HEK293 (cell line): ENCODE results near the gene MARCHF9.

Experiments
- GFI1B ChIP-seq: fragments of 450-650 bp; formaldehyde crosslinking; IDR thresholded peaks from 2 replicates; pipeline ENCODE4 v1.5.1; 2016; ENCODE audit warnings: missing biosample characterization, missing genetic modification characterization
- GLI2 ChIP-seq: fragments of 450-650 bp; formaldehyde crosslinking; IDR thresholded peaks from 2 replicates; pipeline ENCODE4; 2017; ENCODE audit warnings: missing biosample characterization, missing genetic modification characterization, low read depth, borderline replicate concordance
- HOXC10 ChIP-seq: sonication (generic); formaldehyde crosslinking; IDR thresholded peaks from 2 replicates; pipeline ENCODE4 v1.8.1; 2023; ENCODE audit warnings: mild to moderate bottlenecking, missing genetic modification reagents
- KLF1 ChIP-seq: fragments of 450-650 bp; formaldehyde crosslinking; IDR thresholded peaks from 2 replicates; pipeline ENCODE4 v1.5.1; 2016; ENCODE audit warnings: missing biosample characterization, missing genetic modification characterization
- KLF10 ChIP-seq: fragments of 450-650 bp; IDR thresholded peaks from 2 replicates; pipeline ENCODE4 v1.5.1; 2018; ENCODE audit warnings: missing biosample characterization, mild to moderate bottlenecking, missing genetic modification characterization
- ZIC2 ChIP-seq: fragments of 450-650 bp; formaldehyde crosslinking; IDR thresholded peaks from 2 replicates; pipeline ENCODE4 v1.5.1; 2016; ENCODE audit warnings: missing biosample characterization, missing genetic modification characterization
- ZNF121 ChIP-seq: fragments of 450-650 bp; formaldehyde crosslinking; IDR thresholded peaks from 2 replicates; pipeline ENCODE4 v1.5.1; 2016; ENCODE audit warnings: missing biosample characterization, missing genetic modification characterization
- ZNF133 ChIP-seq: fragments of 450-650 bp; formaldehyde crosslinking; IDR thresholded peaks from 2 replicates; pipeline ENCODE4 v1.5.1; 2016; ENCODE audit warnings: missing biosample characterization, missing genetic modification characterization
- ZNF184 ChIP-seq: fragments of 450-650 bp; IDR thresholded peaks from 2 replicates; pipeline ENCODE4 v1.5.1; 2018; ENCODE audit warnings: missing biosample characterization, mild to moderate bottlenecking, missing genetic modification characterization
- ZNF274 ChIP-seq, 2 experiments: fragments of 200-500 bp in 1 of 2; fragments of 450-650 bp in 1 of 2; sonication (Bioruptor generic) in 1 of 2; formaldehyde crosslinking in 1 of 2; IDR thresholded peaks; 2 replicates each; pipeline versions ENCODE4 v1.5.1 to v1.6.1; 2014 to 2016; ENCODE audit warnings: borderline replicate concordance in 1 of 2, inconsistent platforms in 1 of 2, low read length in 1 of 2, missing biosample characterization in 1 of 2, missing genetic modification characterization in 1 of 2
- ZNF37A ChIP-seq: fragments of 450-650 bp; IDR thresholded peaks from 2 replicates; pipeline ENCODE4 v1.5.1; 2018; ENCODE audit warnings: missing biosample characterization, missing genetic modification characterization
- ZNF394 ChIP-seq: fragments of 450-650 bp; formaldehyde crosslinking; IDR thresholded peaks from 2 replicates; pipeline ENCODE4 v1.5.1; 2016; ENCODE audit warnings: missing biosample characterization, missing genetic modification characterization, mild to moderate bottlenecking, moderate library complexity, borderline replicate concordance
- ZNF48 ChIP-seq: fragments of 450-650 bp; formaldehyde crosslinking; IDR thresholded peaks from 2 replicates; pipeline ENCODE4 v1.5.1; 2016; ENCODE audit warnings: missing biosample characterization, missing genetic modification characterization
- ZNF521 ChIP-seq: fragments of 450-650 bp; formaldehyde crosslinking; IDR thresholded peaks from 2 replicates; pipeline ENCODE4 v1.5.1; 2017; ENCODE audit warnings: missing biosample characterization, mild to moderate bottlenecking, missing genetic modification characterization
- ZNF558 ChIP-seq: fragments of 450-650 bp; formaldehyde crosslinking; IDR thresholded peaks from 2 replicates; pipeline ENCODE4 v1.5.1; 2016; ENCODE audit warnings: missing biosample characterization, missing genetic modification characterization
- ZNF560 ChIP-seq: fragments of 450-650 bp; formaldehyde crosslinking; IDR thresholded peaks from 2 replicates; pipeline ENCODE4 v1.5.1; 2017; ENCODE audit warnings: missing biosample characterization, missing genetic modification characterization, borderline replicate concordance
- ZNF561 ChIP-seq: fragments of 450-650 bp; IDR thresholded peaks from 2 replicates; pipeline ENCODE4 v1.5.1; 2018; ENCODE audit warnings: missing biosample characterization, missing genetic modification characterization, borderline replicate concordance
- ZNF596 ChIP-seq: fragments of 450-650 bp; IDR thresholded peaks from 2 replicates; pipeline ENCODE4 v1.5.0; 2018; ENCODE audit warnings: missing biosample characterization, mild to moderate bottlenecking, missing genetic modification characterization, moderate library complexity
- ZNF654 ChIP-seq: fragments of 450-650 bp; formaldehyde crosslinking; IDR thresholded peaks from 2 replicates; pipeline ENCODE4 v1.5.1; 2016; ENCODE audit warnings: low read depth, missing biosample characterization, missing genetic modification characterization
- ZNF707 ChIP-seq: fragments of 450-650 bp; formaldehyde crosslinking; IDR thresholded peaks from 2 replicates; pipeline ENCODE4 v1.5.1; 2016; ENCODE audit warnings: missing biosample characterization, missing genetic modification characterization
- ZSCAN23 ChIP-seq: fragments of 450-650 bp; formaldehyde crosslinking; IDR thresholded peaks from 2 replicates; pipeline ENCODE4 v1.5.1; 2016; ENCODE audit warnings: missing biosample characterization, missing genetic modification characterization
- TF ChIP-seq, protein P1 (sequence below): fragments of 450-650 bp; formaldehyde crosslinking; IDR thresholded peaks from 2 replicates; pipeline ENCODE4 v1.5.1; 2016; ENCODE audit warnings: missing biosample characterization, missing genetic modification characterization
- TF ChIP-seq, protein P2 (sequence below): fragments of 450-650 bp; formaldehyde crosslinking; IDR thresholded peaks from 2 replicates; pipeline ENCODE4 v1.5.1; 2017; ENCODE audit warnings: missing biosample characterization, missing genetic modification characterization
- TF ChIP-seq, protein P3 (sequence below): fragments of 450-650 bp; IDR thresholded peaks from 2 replicates; pipeline ENCODE4 v1.5.1; 2018; ENCODE audit warnings: missing biosample characterization, missing genetic modification characterization
- TF ChIP-seq, protein P4 (sequence below): fragments of 450-650 bp; formaldehyde crosslinking; IDR thresholded peaks from 2 replicates; pipeline ENCODE4 v1.5.1; 2016; ENCODE audit warnings: missing biosample characterization, missing genetic modification characterization
- TF ChIP-seq, protein P5 (sequence below): fragments of 450-650 bp; formaldehyde crosslinking; IDR thresholded peaks from 2 replicates; pipeline ENCODE4 v1.5.1; 2017; ENCODE audit warnings: missing biosample characterization, missing genetic modification characterization

The MARCHF9 gene

DNA sequence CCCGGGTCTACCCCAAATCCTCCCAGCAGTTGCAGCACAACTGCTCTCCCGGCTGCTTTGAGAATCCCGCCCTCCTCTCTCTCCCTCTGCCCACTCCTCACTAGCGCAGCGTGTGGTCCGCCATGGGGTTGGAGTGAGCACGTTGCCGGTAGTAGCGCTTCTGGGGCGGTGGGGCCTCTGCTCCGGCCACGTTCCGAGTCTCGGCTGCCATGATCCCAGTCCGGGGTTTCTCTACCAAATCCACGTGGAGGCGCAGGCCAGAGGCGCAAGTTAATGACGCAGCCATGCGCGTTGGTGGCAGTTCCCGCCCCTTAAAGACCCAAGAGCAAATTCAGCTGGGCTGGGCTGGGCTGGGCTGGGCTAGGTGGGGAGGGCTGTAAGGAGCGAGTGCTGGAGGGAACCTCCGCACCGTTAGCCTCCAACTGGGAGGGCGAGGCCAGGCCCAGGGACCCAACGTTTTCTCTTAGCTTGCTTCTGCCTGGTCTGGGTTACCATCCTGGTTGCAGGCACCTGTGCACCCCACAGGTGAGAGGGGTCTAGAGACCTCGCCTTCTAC is 17.0 kb downstream of the MARCHF9 start, which contains the start of gene METTL1 (continued):
- TF ChIP-seq, protein P1, sequence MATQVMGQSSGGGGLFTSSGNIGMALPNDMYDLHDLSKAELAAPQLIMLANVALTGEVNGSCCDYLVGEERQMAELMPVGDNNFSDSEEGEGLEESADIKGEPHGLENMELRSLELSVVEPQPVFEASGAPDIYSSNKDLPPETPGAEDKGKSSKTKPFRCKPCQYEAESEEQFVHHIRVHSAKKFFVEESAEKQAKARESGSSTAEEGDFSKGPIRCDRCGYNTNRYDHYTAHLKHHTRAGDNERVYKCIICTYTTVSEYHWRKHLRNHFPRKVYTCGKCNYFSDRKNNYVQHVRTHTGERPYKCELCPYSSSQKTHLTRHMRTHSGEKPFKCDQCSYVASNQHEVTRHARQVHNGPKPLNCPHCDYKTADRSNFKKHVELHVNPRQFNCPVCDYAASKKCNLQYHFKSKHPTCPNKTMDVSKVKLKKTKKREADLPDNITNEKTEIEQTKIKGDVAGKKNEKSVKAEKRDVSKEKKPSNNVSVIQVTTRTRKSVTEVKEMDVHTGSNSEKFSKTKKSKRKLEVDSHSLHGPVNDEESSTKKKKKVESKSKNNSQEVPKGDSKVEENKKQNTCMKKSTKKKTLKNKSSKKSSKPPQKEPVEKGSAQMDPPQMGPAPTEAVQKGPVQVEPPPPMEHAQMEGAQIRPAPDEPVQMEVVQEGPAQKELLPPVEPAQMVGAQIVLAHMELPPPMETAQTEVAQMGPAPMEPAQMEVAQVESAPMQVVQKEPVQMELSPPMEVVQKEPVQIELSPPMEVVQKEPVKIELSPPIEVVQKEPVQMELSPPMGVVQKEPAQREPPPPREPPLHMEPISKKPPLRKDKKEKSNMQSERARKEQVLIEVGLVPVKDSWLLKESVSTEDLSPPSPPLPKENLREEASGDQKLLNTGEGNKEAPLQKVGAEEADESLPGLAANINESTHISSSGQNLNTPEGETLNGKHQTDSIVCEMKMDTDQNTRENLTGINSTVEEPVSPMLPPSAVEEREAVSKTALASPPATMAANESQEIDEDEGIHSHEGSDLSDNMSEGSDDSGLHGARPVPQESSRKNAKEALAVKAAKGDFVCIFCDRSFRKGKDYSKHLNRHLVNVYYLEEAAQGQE (tag by site-specific recombination), result peak; percentile 42; the same call in 1 of the 2 replicates
- no peak for TF ChIP-seq HOXC10 (CRISPR knock-in tag)
- TF ChIP-seq ZNF37A (tag by site-specific recombination), result no peak
- no peak for TF ChIP-seq ZNF558 (tag by site-specific recombination)
- TF ChIP-seq ZNF560, result no peak
- TF ChIP-seq ZNF707 (tag by site-specific recombination), result no peak
- TF ChIP-seq GLI2 (tag by site-specific recombination), result no peak
- TF ChIP-seq KLF10, result peak; percentile 90
- TF ChIP-seq ZNF184 (tag by site-specific recombination), result peak; percentile 55; the same call in 1 of the 2 replicates
- TF ChIP-seq ZSCAN23 (tag by site-specific recombination), result no peak
- TF ChIP-seq, protein P2, sequence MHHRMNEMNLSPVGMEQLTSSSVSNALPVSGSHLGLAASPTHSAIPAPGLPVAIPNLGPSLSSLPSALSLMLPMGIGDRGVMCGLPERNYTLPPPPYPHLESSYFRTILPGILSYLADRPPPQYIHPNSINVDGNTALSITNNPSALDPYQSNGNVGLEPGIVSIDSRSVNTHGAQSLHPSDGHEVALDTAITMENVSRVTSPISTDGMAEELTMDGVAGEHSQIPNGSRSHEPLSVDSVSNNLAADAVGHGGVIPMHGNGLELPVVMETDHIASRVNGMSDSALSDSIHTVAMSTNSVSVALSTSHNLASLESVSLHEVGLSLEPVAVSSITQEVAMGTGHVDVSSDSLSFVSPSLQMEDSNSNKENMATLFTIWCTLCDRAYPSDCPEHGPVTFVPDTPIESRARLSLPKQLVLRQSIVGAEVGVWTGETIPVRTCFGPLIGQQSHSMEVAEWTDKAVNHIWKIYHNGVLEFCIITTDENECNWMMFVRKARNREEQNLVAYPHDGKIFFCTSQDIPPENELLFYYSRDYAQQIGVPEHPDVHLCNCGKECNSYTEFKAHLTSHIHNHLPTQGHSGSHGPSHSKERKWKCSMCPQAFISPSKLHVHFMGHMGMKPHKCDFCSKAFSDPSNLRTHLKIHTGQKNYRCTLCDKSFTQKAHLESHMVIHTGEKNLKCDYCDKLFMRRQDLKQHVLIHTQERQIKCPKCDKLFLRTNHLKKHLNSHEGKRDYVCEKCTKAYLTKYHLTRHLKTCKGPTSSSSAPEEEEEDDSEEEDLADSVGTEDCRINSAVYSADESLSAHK, result peak; percentile 57
- peak; percentile 79; the same call in 1 of the 2 replicates for TF ChIP-seq ZNF394 (tag by site-specific recombination)
- peak; percentile 69 for TF ChIP-seq ZIC2 (tag by site-specific recombination)
- no peak for TF ChIP-seq ZNF274 (IDR thresholded peaks at IDR 0.05; ENCODE audit: low read length)
- no peak for TF ChIP-seq ZNF274 (tag by site-specific recombination; IDR thresholded peaks at IDR 0.05; ENCODE audit: borderline replicate concordance)
- TF ChIP-seq KLF1 (tag by site-specific recombination), result peak; percentile 58
- no peak for TF ChIP-seq GFI1B (tag by site-specific recombination)
- TF ChIP-seq ZNF133, result no peak
- TF ChIP-seq ZNF654 (tag by site-specific recombination), result no peak
- no peak for TF ChIP-seq ZNF48 (tag by site-specific recombination)
- TF ChIP-seq, protein P3, sequence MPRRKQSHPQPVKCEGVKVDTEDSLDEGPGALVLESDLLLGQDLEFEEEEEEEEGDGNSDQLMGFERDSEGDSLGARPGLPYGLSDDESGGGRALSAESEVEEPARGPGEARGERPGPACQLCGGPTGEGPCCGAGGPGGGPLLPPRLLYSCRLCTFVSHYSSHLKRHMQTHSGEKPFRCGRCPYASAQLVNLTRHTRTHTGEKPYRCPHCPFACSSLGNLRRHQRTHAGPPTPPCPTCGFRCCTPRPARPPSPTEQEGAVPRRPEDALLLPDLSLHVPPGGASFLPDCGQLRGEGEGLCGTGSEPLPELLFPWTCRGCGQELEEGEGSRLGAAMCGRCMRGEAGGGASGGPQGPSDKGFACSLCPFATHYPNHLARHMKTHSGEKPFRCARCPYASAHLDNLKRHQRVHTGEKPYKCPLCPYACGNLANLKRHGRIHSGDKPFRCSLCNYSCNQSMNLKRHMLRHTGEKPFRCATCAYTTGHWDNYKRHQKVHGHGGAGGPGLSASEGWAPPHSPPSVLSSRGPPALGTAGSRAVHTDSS (tag by site-specific recombination), result no peak
- TF ChIP-seq ZNF561 (tag by site-specific recombination), result peak; percentile 84
- TF ChIP-seq ZNF121 (tag by site-specific recombination), result no peak; the same call in 1 of the 2 replicates
- no peak for TF ChIP-seq ZNF521 (tag by site-specific recombination)
- TF ChIP-seq, protein P4, sequence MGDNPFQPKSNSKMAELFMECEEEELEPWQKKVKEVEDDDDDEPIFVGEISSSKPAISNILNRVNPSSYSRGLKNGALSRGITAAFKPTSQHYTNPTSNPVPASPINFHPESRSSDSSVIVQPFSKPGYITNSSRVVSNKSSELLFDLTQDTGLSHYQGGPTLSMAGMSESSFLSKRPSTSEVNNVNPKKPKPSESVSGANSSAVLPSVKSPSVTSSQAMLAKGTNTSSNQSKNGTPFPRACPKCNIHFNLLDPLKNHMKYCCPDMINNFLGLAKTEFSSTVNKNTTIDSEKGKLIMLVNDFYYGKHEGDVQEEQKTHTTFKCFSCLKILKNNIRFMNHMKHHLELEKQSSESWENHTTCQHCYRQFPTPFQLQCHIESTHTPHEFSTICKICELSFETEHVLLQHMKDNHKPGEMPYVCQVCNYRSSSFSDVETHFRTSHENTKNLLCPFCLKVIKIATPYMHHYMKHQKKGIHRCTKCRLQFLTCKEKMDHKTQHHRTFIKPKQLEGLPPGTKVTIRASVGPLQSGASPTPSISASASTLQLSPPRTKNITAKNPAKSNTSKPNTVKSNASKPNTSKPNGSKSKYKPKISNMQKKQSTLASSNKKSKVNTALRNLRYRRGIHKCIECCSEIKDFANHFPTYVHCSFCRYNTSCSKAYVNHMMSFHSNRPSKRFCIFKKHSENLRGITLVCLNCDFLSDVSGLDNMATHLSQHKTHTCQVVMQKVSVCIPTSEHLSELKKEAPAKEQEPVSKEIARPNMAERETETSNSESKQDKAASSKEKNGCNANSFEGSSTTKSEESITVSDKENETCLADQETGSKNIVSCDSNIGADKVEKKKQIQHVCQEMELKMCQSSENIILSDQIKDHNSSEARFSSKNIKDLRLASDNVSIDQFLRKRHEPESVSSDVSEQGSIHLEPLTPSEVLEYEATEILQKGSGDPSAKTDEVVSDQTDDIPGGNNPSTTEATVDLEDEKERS (tag by site-specific recombination), result no peak; the same call in 1 of the 2 replicates
- TF ChIP-seq ZNF596 (tag by site-specific recombination), result no peak
- TF ChIP-seq, protein P5, sequence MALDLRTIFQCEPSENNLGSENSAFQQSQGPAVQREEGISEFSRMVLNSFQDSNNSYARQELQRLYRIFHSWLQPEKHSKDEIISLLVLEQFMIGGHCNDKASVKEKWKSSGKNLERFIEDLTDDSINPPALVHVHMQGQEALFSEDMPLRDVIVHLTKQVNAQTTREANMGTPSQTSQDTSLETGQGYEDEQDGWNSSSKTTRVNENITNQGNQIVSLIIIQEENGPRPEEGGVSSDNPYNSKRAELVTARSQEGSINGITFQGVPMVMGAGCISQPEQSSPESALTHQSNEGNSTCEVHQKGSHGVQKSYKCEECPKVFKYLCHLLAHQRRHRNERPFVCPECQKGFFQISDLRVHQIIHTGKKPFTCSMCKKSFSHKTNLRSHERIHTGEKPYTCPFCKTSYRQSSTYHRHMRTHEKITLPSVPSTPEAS (tag by site-specific recombination), result peak; percentile 38; the same call in 1 of the 2 replicates
